HG03521 (cell line): ENCODE results near the gene SALL1.

ENCODE experiments used
- ATAC-seq: cut with Tn5 transposase; IDR thresholded peaks from one replicate; pipeline ENCODE4 v1.9.1; 2021; ENCODE audit warnings: mild to moderate bottlenecking, moderate library complexity; ENCODE audit not compliant: unreplicated experiment

The SALL1 gene

DNA sequence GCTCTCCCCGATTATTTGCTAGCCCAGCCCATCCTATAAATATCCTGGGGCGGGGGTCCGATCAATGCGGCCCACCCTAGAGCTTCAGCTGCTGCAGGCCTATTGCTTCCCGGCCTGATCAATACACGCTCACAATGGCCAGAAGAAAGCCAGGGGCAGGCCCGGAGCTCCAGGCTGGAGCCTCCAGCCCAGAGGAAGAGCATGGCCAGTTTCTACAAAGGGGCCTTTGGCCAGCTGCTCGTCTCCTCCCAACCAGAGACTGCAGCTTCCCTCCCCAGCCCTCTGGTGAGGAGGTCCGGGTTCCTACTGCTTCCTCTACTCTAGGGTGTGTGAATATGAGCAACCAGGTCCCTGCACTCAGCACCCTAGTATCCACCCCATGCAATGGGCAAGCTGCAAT, 36.7 kb downstream of the SALL1 start:
- no peak for ATAC-seq

- no peak for ATAC-seq
Observed at GRCh38 chr16:51113236-51114125, 37.6 kb downstream of the SALL1 start.

DNA sequence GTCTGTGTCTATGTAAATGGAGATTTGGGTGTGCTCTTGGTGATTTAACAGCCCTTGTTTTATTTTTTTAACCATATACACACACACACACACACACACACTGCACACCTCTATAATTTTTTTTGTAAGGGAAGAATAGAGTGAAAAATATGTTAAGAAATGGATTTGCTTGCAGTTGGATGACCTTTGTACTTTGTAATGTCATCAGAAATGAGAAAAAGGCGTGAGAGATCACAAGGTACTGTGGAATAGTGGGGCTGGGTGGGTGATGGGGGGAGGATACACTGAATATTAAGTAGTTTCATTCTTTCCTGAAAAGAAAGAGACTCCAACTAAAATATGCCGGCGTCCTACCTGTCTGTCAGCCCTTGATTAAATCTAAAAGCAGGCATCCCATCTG, 38.7 kb downstream of the SALL1 start:
- ATAC-seq, result no peak

DNA sequence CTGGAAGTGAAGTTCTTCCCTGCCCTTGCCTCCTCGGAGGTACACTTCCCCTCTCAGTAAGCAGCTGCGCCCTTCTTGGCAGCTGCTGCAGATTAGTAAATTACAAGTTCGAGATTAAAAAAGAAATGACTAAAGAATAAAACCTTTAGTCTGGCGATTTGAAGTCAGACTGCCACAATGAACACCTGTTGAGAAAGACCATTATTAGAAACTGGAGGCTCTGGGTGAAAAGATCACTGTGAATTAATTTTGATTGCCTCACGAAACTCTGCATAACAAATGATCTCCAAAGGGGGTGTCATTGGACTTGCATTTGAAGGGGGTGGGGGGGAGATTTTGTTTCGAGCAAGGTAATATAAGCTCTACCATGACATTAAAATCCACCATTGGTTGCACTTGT, 39.3 kb downstream of the SALL1 start:
- no peak for ATAC-seq

DNA sequence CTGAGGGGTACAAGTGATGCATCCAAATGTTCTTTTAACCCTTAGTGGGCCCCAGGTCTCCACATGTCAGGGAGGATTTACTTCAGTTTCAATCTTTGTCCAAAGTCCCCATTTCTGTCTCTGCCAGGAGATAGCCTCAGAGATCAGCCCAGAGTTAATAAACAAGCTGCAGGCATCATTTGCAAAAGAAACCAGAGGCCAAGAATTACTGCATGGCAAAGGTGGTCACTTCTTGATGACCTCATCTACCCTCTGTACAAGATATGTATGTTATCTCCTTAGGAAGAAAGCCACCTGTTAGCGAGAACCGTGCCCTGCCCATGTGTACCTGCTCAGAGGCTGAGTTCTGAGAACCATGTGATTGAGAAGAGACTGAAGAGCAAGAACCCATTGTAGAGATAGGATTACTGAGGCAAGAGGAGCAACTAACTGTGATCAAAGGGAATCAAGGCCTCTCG, 40.3 kb downstream of the SALL1 start:
- ATAC-seq, result no peak

GRCh38 chr16:51109173-51109572, 41.9 kb downstream of the SALL1 start:
- ATAC-seq, result no peak

DNA sequence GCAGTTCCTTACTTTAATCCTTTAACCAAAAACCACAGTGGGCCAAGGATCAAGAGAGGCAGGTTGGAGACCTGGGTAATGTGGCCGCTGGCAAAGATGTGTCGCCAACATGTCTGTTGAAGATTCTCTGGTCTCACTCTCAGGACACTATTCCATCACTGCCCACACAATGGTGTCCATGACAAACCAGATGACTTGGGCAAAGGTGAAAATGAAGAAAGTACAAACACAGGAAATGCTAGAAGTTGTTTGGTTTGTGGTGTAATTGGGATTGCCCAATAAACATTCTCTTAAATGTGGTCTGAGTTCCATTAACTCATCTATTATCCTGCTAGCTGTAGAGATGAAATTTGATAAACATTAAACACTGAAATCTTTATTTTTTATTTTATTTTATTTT, 43.3 kb downstream of the SALL1 start:
- no peak for ATAC-seq

DNA sequence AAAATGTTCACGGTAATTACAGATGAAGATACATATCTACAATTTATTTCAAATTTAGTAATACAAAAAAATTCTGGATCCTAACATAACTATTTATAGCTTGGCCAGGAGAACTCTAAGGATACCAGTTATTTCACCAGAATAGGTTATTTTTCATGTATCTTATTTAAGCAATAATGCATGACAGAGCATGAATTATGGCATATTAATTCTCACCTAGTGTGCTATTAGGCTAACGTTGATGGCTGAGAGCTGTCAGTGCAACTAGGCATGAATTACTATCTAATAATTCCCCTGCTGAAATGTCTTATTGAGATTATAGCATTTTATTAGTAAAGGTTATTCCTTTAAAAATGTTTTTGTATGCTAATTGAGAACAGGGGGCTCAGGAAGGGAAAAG, 44.5 kb downstream of the SALL1 start:
- no peak for ATAC-seq

- ATAC-seq, result no peak
Observed at GRCh38 chr16:51103590-51103989, 47.5 kb downstream of the SALL1 start.

GRCh38 chr16:51097729-51098128, 53.3 kb downstream of the SALL1 start:
- ATAC-seq, result no peak

GRCh38 chr16:51095890-51096626, 55.0 kb downstream of the SALL1 start:
- ATAC-seq, result no peak

- ATAC-seq, result no peak
Observed at GRCh38 chr16:51095084-51095881, 55.8 kb downstream of the SALL1 start.

- no peak for ATAC-seq
Observed at GRCh38 chr16:51093726-51094280, 57.3 kb downstream of the SALL1 start.
